Measurements from ENCODE around the gene LRRC10B.

The LRRC10B gene

DNA sequence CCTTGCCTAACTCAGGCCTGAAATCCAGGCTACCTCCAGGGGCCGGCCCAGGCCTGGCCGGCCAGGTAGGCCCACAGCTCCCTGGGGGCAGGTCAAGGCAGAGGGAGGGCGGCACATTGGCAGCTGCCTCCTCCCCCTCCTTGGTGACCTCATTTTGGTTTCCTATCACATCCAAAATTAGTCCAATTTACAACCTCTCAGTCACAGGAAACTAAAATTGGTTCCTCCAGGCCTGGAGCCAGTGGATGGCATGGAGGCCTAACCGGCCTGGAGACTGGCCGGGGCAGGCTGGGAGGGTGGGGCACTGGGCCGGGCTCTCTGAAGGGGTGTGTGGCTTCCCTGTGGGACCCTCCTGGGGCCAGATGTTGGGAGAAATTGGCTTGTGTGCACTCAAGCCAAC, 35.9 kb downstream of the LRRC10B start:
- DNase-seq (ENCODE audit: low spot score in 2 of 2): no peak
- in situ Hi-C loops (cut with MboI; ENCODE audit: low sequenced_read_pairs): no loop called here
- H3K36me3 ChIP-seq (replicated peaks): no peaks in the 10 kb centered on the region
- no peaks in the 10 kb centered on the region for H3K9me3 ChIP-seq
- no peak overlapping the region for H3K4me3 ChIP-seq
- H3K27me3 ChIP-seq (ENCODE audit: low read depth): peaks cover 25% of the 10 kb centered on the region
- H3K4me1 ChIP-seq: no peaks in the 10 kb centered on the region

- no peaks in the 10 kb centered on the region for H3K36me3 ChIP-seq (replicated peaks)
- DNase-seq (ENCODE audit: low spot score in 2 of 2): no peak
- in situ Hi-C loops (cut with MboI; ENCODE audit: low sequenced_read_pairs): no loop called here
- H3K9me3 ChIP-seq: no peaks in the 10 kb centered on the region
- peaks cover 17% of the 10 kb centered on the region for H3K27me3 ChIP-seq (ENCODE audit: low read depth)
- H3K4me3 ChIP-seq: no peak overlapping the region
- no peaks in the 10 kb centered on the region for H3K4me1 ChIP-seq
These were observed 36.8 kb downstream of the LRRC10B start for GRCh38 chr11:61545341-61545740.

- H3K9me3 ChIP-seq: no peaks in the 10 kb centered on the region
- in situ Hi-C loops (cut with MboI; ENCODE audit: low sequenced_read_pairs): no loop called here
These were observed 37.4 kb downstream of the LRRC10B start for GRCh38 chr11:61545921-61546320.

DNA sequence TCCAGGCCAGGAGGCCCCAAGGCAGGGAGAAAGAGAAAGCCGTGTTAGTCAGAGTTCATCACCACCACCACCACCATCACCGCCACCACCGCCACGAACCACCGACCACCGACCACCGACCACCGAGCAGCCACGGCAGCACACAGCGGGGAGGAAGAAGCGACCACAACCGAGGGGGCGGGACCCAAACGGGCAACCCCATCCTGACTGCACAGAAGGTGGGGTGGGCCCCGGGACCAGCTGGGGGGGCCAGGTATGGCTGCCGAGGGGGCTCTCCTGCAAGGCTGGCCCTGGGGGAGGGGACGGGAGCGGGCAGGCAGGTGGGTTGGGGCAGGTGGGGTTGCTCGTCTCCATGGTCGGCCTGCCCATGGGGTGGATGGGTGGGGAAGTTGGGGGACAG, 38.1 kb downstream of the LRRC10B start:
- in situ Hi-C loops (cut with MboI; ENCODE audit: low sequenced_read_pairs): no loop called here
- Histone ChIP-seq H3K36me3 (replicated peaks) (no peaks in the 10 kb centered on the region), H3K27me3 (ENCODE audit: low read depth) (peaks cover 10% of the 10 kb centered on the region; the same call in 1 of the 2 replicates), H3K4me1 (no peaks in the 10 kb centered on the region), H3K4me3 (no peak overlapping the region), H3K9me3 (no peaks in the 10 kb centered on the region)
- no peak for DNase-seq (ENCODE audit: low spot score in 2 of 2)

More at GRCh38 chr11:61545921-61546320, 37.4 kb downstream of the LRRC10B start:
- Histone ChIP-seq H3K27me3 (ENCODE audit: low read depth) (peaks cover 11% of the 10 kb centered on the region), H3K4me1 (no peaks in the 10 kb centered on the region), H3K4me3 (no peak overlapping the region), H3K36me3 (replicated peaks) (no peaks in the 10 kb centered on the region)
- DNase-seq (ENCODE audit: low spot score in 2 of 2): no peak

DNA sequence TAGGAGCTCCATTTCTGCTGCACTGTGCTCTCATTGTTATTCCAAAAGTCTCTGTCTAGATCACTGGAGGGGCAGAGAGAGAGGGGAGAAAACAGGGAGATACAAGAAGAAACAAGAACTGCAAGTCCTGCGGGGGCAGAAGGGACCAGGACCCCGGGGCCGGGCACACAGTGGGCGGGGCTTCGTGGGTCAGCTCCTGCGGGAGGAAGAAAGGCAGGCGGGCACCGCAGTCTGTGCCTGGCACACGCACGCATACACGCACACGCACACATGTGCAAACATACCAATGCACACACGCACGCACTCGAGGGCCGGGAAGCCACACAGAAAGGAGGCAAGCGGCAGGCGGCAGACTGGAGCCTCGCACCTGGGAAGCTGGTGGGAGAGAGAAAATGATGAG, 38.7 kb downstream of the LRRC10B start:
- H3K36me3 ChIP-seq (replicated peaks): no peaks in the 10 kb centered on the region
- DNase-seq (ENCODE audit: low spot score in 2 of 2): no peak
- H3K4me3 ChIP-seq: no peak overlapping the region
- H3K9me3 ChIP-seq: no peaks in the 10 kb centered on the region
- H3K4me1 ChIP-seq: no peaks in the 10 kb centered on the region
- in situ Hi-C loops (cut with MboI; ENCODE audit: low sequenced_read_pairs): no loop called here
- H3K27me3 ChIP-seq (ENCODE audit: low read depth): peaks cover 11% of the 10 kb centered on the region; the same call in 1 of the 2 replicates

DNA sequence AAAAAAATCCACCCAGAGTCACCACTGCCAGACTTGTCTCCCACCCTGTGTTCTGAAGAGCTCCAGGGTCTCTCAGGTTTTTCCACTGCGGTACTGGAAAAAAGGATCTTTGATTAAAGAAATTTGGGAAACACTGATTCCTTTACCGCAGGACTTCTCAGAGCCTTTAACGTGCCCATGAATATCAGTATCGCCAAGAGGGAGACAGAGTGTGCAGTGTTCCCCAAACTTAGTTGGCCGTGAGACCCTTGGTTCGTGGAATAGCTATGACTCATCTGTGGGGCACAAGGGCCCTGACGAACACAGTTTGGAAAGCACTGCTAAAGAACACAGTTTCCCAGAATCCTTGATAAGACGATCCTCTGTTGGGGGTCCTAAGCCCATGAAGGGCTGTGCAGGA, 40.6 kb downstream of the LRRC10B start:
- Histone ChIP-seq H3K4me1 (no peaks in the 10 kb centered on the region), H3K36me3 (replicated peaks) (no peaks in the 10 kb centered on the region), H3K9me3 (no peaks in the 10 kb centered on the region), H3K4me3 (no peak overlapping the region), H3K27me3 (ENCODE audit: low read depth) (peaks cover 28% of the 10 kb centered on the region)
- in situ Hi-C loops (cut with MboI; ENCODE audit: low sequenced_read_pairs): no loop called here
- DNase-seq (ENCODE audit: low spot score in 2 of 2): no peak

- Histone ChIP-seq H3K4me1 (no peaks in the 10 kb centered on the region), H3K36me3 (replicated peaks) (no peaks in the 10 kb centered on the region), H3K4me3 (no peak overlapping the region), H3K27me3 (ENCODE audit: low read depth) (peaks cover 35% of the 10 kb centered on the region), H3K9me3 (no peaks in the 10 kb centered on the region)
- in situ Hi-C loops (cut with MboI; ENCODE audit: low sequenced_read_pairs): no loop called here
- DNase-seq (ENCODE audit: low spot score in 2 of 2): no peak
These were observed 41.4 kb downstream of the LRRC10B start for GRCh38 chr11:61549662-61550568.

DNA sequence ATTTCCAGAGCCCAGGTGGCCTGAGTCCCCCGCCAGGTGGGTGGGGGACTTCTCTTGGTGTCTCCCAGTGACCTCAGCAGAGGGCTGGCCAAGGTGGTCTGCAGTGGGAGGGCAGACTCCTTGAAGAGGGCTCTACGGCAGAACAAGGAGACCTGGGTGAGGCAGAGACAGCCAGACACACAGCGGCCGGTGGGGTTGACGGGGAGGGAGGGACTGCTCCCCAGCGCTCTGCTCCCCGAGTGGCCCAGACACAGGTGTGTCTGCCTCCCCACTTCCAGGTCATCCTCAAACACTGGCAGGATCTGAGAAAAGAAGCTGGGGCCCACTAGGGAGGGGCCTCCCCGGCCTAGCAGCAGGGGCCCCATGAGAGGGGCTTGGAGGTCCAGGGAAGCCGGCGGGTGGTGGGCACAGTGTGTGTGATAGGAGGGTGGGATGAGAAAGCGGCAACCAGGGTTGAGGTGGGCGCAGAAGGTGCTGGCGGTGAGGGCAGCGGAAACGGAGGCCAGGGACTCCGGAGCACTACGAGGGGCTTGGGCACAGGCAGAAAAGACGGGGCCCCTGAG, 42.2 kb downstream of the LRRC10B start:
- peaks cover 4% of the 10 kb centered on the region; the same call in 1 of the 2 replicates for H3K4me1 ChIP-seq
- in situ Hi-C loops (cut with MboI; ENCODE audit: low sequenced_read_pairs): no loop called here

GRCh38 chr11:61551634-61552033, 43.1 kb downstream of the LRRC10B start:
- no peak overlapping the region for H3K4me3 ChIP-seq
- H3K27me3 ChIP-seq (ENCODE audit: low read depth): peaks cover 49% of the 10 kb centered on the region
- no peak for DNase-seq (ENCODE audit: low spot score in 2 of 2)
- in situ Hi-C loops (cut with MboI; ENCODE audit: low sequenced_read_pairs): no loop called here
- no peaks in the 10 kb centered on the region for H3K9me3 ChIP-seq
- H3K4me1 ChIP-seq: peaks cover 5% of the 10 kb centered on the region; the same call in 1 of the 2 replicates
- H3K36me3 ChIP-seq (replicated peaks): no peaks in the 10 kb centered on the region

More for the DNA sequence above, 42.2 kb downstream of the LRRC10B start:
- Histone ChIP-seq H3K27me3 (ENCODE audit: low read depth) (peaks cover 40% of the 10 kb centered on the region), H3K4me3 (no peak overlapping the region), H3K9me3 (no peaks in the 10 kb centered on the region), H3K36me3 (replicated peaks) (no peaks in the 10 kb centered on the region)
- DNase-seq (ENCODE audit: low spot score in 2 of 2): no peak

GRCh38 chr11:61552108-61552635, 43.6 kb downstream of the LRRC10B start:
- H3K9me3 ChIP-seq: no peaks in the 10 kb centered on the region
- no peaks in the 10 kb centered on the region for H3K36me3 ChIP-seq (replicated peaks)
- no peak overlapping the region for H3K4me3 ChIP-seq
- H3K27me3 ChIP-seq (ENCODE audit: low read depth): peaks cover 54% of the 10 kb centered on the region
- in situ Hi-C loops (cut with MboI; ENCODE audit: low sequenced_read_pairs): no loop called here
- DNase-seq (ENCODE audit: low spot score in 2 of 2): no peak
- H3K4me1 ChIP-seq: peaks cover 5% of the 10 kb centered on the region; the same call in 1 of the 2 replicates

DNA sequence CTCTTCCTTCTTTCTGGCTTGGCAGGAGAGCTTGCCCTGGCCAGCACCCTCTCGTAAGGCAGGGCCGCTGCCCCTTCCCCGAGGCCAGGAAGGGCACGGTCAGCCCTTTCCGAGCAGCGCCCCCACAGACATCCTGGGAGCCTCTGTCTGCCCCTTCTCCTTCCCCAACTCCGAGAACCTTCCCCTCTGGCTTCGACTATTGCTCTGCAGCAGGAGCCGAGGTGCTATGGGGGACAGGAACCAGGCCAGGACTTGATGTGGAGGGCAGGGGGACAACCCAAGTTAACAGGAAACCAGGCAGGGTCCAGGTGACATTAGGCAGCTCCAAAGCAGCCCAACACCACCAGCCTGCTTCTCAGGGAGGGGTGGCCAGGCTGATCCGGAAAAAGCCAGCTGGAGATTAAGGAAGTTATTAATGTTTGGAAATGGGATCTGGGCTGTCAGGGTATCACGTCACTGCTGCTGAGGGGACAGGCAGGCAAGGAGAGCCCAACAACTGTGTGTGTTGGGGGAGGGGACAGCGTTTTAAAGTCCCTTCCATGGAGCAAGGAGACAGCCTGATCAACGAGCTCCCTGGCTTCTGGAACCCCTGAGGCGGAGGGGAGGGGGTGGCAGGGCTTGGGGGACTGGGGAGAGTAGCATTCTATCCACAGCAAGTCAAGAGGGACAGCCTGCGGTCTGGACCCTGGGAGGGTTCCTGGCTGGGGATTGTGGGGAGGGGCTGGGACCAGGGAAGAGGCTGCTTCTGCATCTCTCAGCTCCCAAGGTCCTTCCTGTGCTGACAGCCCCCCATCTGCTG, 45.0 kb downstream of the LRRC10B start:
- no peak for DNase-seq (ENCODE audit: low spot score in 2 of 2)
- peaks cover 64% of the 10 kb centered on the region for H3K27me3 ChIP-seq (ENCODE audit: low read depth)
- no peaks in the 10 kb centered on the region for H3K36me3 ChIP-seq (replicated peaks)

GRCh38 chr11:61554172-61554988, 45.8 kb downstream of the LRRC10B start:
- Histone ChIP-seq H3K27me3 (ENCODE audit: low read depth) (peaks cover 69% of the 10 kb centered on the region), H3K9me3 (no peaks in the 10 kb centered on the region), H3K4me3 (no peak overlapping the region), H3K36me3 (replicated peaks) (no peaks in the 10 kb centered on the region), H3K4me1 (peaks cover 5% of the 10 kb centered on the region; the same call in 1 of the 2 replicates)
- in situ Hi-C loops (cut with MboI; ENCODE audit: low sequenced_read_pairs): no loop called here
- DNase-seq (ENCODE audit: low spot score in 2 of 2): no peak

More for the DNA sequence above, 45.0 kb downstream of the LRRC10B start:
- Histone ChIP-seq H3K4me3 (no peak overlapping the region), H3K4me1 (peaks cover 5% of the 10 kb centered on the region; the same call in 1 of the 2 replicates), H3K9me3 (no peaks in the 10 kb centered on the region)
- in situ Hi-C loops (cut with MboI; ENCODE audit: low sequenced_read_pairs): no loop called here
